ENCODE data around the gene ZMYM4.

Gene ZMYM4

DNA sequence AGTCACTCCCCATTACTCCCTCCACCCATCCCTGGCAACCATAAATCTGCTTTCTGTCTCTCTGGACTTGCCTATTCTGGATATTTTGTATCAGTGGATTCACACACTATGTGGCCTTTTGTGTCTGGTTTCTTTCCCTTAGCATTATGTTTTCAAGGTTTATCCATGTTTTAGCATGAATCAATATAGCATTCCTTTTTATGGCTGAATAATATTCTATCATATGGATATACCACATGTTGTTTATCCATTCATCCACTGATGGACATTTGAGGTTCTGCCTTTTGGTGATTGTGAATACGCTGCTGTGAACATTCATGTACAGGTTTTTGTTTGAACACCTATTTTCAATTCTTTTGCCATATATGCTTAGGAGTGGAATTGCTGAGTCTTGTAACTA is 140.4 kb downstream of the ZMYM4 start:
- no peak for DNase-seq

DNA sequence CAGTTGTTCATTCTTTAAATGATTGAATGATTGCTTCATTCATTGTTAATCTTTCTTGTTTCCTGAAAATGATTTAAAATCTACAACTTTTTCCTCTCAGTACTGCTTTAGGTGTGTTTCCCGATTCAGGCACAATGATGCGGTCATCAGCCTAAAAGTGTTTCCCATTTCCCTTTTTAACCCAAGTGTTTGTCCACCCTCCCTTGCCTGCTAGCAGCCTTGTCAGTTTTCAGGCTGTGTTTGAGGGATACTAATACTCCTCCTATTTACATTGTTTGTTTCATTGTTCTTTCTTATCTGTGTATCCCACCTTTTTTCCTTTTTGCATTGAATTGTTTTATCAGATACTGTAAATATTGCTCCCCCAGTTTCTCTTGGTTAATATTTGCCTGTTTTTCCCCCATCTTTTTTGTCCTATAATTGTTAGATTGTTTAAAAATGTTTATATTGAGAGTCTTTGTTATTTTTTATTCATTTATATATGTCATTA is 157.6 kb downstream of the ZMYM4 start:
- no peak for DNase-seq

GRCh38 chr1:35428360-35428759 is 159.9 kb downstream of the ZMYM4 start:
- no peak for DNase-seq

DNA sequence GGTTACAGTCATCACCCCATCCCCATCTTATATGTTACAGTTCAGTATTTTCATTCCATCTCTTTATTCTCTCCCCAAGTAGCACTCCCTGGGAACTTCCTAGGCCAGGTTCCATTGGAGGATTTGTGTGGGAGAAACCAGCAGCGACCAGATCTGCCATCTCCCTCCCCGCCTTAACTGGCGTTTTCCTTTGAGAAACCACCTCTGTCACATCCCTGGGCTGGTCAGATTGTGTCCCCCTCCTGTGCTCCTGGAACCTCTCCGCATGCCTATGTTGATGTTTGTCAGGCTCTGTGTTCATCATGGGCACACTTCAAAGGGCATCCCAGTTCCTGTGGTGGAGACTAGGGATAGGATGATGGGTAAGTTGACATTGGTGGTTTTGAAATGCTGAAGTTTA is 162.3 kb downstream of the ZMYM4 start:
- DNase-seq: no peak

DNA sequence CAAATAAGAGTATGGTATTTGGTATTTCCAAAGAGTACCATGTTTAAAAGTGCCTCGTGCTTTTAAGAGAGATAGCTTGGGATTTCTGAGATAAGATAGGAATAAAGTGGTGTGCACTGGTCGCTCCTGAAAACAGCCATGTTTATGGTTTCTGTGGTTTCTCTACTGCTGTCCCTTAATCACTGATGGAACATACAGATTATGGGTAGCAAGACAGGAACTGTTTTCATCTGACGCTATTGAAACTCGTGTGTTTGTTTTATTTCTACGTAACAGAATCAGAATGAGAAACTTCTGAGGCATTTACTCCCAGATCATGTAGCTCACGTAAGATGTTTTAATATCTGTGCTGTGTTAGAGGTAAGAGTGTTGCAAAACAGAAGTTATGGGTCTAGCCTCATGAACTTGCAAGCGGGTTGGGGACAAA is 162.7 kb downstream of the ZMYM4 start:
- DNase-seq: no peak

DNA sequence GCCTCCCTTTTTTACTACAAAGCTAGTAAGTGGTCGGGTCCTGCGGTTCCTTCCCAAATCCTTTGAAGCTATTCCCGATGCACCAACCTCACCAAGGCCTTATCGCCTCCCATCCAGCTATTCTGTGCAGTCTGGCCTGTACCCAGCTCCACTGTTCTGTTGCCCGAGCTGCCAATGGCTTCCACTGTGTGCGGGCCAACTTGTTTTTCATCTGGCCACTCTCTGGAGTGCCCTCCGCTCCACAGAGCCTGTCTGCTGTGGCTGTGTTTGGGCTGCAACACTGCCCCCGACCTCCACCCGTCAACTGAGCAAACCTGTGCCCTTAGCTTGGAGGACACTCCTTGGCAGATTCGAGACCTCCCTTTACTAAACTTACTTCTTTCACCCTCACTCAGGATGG is 163.7 kb downstream of the ZMYM4 start:
- DNase-seq: no peak

- no peak for DNase-seq
Measured at GRCh38 chr1:35433714-35434113, 165.2 kb downstream of the ZMYM4 start.

DNA sequence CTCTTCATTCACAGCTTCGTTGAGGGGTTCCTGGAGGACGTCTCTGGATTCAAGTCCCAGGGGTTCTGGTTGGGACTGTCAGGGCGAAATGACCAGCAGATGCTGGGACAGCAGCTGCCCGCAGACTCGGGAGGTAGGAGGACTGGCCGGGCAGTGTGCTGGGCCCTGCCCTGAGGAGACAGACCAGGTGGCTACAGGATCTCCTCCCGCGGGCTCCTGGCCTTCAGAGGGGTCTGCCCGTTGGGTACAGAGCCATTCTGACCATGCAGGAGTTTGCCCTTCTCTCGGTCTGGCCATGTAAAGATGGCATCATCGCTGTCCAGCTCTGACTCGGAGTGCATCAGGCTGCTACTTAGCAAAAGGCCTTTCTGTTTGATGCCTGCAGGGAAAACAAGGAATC is 166.2 kb downstream of the ZMYM4 start:
- DNase-seq: no peak

GRCh38 chr1:35436078-35436477 is 167.6 kb downstream of the ZMYM4 start:
- no peak for DNase-seq

- DNase-seq: no peak
Measured at GRCh38 chr1:35437200-35437599, 168.7 kb downstream of the ZMYM4 start.

GRCh38 chr1:35439626-35440025 is 171.1 kb downstream of the ZMYM4 start:
- DNase-seq: no peak

DNA sequence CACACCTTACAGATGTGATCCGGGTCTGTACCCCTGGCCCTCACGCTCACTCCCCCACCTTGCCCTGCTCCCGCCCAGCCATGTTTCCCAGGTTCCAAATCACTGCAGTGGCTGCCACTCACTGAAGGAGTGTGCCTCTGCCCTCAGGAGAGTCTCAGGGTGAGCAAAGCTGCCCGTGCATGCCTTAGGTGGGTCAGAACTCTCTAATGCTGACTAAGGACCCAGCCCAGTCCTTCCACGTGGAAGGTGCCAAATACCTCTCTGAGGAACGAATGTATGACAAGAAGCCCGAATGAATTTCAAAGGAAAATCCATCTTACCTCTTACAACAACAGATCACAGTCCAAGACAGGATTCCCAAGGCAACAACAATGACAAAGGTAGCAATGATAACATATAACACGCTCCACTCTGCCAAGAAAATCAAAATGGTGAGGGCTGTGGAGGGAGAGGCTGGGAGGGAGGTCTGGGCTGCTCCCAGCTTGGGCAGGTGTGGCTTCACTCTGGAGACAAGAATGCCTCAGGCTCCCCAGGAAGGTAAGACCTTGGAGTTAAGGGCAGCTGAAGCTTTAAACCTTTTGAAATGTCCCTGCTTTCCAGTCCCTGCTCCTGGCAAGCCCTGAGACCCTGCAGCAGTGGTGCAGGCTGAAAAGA is 173.5 kb downstream of the ZMYM4 start:
- no peak for DNase-seq

DNA sequence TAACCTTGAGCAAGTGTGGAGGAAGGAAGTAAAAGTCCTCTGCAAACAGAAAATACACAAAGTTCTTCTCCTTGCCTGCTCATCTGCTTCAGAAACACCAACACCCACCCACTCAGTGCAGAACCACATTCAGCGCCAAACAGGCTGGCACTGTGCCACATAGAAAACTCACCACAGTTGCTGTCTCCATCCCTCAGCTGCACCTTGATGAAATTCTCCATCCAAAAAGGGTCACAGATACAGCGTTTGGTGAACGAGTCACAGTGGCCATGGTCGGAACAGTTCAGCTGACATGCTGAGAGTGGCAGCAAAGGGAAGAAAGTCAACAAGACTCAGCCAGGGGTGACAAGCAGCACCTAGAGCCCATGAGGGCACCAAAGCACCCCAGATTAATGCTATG is 174.2 kb downstream of the ZMYM4 start:
- DNase-seq: no peak

GRCh38 chr1:35443768-35444518 is 175.4 kb downstream of the ZMYM4 start:
- no peak for DNase-seq

- no peak for DNase-seq
Measured at GRCh38 chr1:35444519-35444774, 175.9 kb downstream of the ZMYM4 start.

DNA sequence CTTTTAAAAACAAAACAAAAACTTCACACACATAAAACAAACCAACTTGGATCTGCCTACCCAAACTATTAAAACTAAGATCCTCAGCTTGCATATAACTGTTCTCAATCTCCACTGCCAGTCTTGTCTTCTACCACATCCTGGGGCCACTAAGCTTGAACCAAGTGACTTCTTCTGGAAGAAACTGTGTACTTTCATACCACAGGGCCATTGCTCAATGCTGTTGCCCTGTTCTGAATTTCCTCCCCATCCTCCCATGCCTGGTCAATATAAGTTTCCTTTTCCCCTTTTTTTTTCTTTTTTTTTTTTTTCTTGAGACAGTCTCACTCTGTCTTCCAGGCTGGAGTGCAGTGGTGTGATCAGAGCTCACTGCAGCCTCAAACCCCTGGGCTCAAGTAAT is 178.8 kb downstream of the ZMYM4 start:
- no peak for DNase-seq

GRCh38 chr1:35448344-35448801 is 179.9 kb downstream of the ZMYM4 start:
- DNase-seq: no peak

DNA sequence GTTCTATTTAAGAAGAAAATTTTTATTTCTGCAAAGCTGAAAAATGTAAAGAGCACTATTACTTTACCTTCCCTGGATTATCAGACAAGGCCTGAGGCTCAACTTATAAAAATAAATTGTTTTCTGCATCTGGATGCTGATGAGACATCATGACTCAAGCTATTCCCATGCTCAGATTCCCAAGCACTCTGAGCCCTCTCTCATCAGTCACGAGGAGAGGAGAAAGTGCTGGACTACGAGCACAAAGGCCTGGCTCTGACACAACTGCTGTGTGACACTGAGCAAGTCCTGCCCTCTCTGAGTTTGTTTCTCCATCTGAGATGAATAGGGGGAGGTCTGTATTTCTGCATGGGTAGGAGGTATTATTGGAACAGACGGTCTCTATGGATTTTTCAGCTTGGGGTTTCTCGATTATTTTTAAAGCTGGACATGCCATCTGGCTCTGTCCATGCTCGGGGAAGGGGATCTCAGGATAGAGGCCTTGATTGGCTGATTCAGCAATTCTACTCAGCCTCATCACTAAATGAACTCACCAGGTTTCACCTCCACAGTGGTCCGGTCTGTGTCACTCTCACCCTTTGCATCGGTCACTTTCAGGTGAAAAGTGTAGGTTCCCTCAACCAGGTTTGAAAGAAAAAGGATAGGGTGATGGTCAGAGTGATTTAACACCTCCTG is 181.0 kb downstream of the ZMYM4 start:
- no peak for DNase-seq

- peak; percentile 85 for DNase-seq
Measured at GRCh38 chr1:35451125-35451528, 182.6 kb downstream of the ZMYM4 start.

- DNase-seq: peak; percentile 49
Measured at GRCh38 chr1:35452106-35452774, 183.7 kb downstream of the ZMYM4 start.

GRCh38 chr1:35453031-35453430 is 184.5 kb downstream of the ZMYM4 start:
- DNase-seq: no peak

- no peak for DNase-seq
Measured at GRCh38 chr1:35454176-35454575, 185.7 kb downstream of the ZMYM4 start.

- no peak for DNase-seq
Measured at GRCh38 chr1:35454616-35455015, 186.1 kb downstream of the ZMYM4 start.

- DNase-seq: no peak
Measured at GRCh38 chr1:35460796-35461195, 192.3 kb downstream of the ZMYM4 start.
